ENCODE measurements around the gene NFYA. TPM values are rescaled to one million over a fixed set of nuclear protein-coding genes. Genes with fewer than 3 reads are reported as not detected.

Gene NFYA
- total and polyA plus RNA-seq, 2 of the 13 experiments (the other 11 are each of a cell fraction or from before 2014, with no cell fraction given), result 16.0 to 22.9 TPM

GRCh38 chr6:41072836-41073202 is at the start of gene NFYA (continued):
- no peak for TF ChIP-seq NR2F1 (CRISPR knock-in tag; IDR thresholded peaks at IDR 0.05)
- TF ChIP-seq SMARCC2 (IDR thresholded peaks at IDR 0.05), result no peak
- TF ChIP-seq, protein P1, sequence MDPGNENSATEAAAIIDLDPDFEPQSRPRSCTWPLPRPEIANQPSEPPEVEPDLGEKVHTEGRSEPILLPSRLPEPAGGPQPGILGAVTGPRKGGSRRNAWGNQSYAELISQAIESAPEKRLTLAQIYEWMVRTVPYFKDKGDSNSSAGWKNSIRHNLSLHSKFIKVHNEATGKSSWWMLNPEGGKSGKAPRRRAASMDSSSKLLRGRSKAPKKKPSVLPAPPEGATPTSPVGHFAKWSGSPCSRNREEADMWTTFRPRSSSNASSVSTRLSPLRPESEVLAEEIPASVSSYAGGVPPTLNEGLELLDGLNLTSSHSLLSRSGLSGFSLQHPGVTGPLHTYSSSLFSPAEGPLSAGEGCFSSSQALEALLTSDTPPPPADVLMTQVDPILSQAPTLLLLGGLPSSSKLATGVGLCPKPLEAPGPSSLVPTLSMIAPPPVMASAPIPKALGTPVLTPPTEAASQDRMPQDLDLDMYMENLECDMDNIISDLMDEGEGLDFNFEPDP (CRISPR knock-in tag; conservative IDR thresholded peaks at IDR 0.05), result no peak
- TF ChIP-seq SRSF1 (optimal IDR thresholded peaks at IDR 0.05; ENCODE audit: low read depth, low read length), result peak; percentile 6
- TF ChIP-seq ETV5 (CRISPR knock-in tag; IDR thresholded peaks at IDR 0.05; ENCODE audit: borderline replicate concordance), result no peak
- TF ChIP-seq NFKB2 (CRISPR knock-in tag; IDR thresholded peaks at IDR 0.05; ENCODE audit: borderline replicate concordance), result no peak
- TF ChIP-seq ZNF496 (CRISPR knock-in tag; IDR thresholded peaks at IDR 0.05; ENCODE audit: insufficient replicate concordance), result no peak
- TF ChIP-seq GPN1 (CRISPR knock-in tag; IDR thresholded peaks at IDR 0.05; ENCODE audit: borderline replicate concordance), result no peak
- no peak for TF ChIP-seq ZNF44 (CRISPR knock-in tag; IDR thresholded peaks at IDR 0.05)
- TF ChIP-seq LRRFIP1 (CRISPR knock-in tag; conservative IDR thresholded peaks at IDR 0.05), result no peak
- TF ChIP-seq, protein P2, sequence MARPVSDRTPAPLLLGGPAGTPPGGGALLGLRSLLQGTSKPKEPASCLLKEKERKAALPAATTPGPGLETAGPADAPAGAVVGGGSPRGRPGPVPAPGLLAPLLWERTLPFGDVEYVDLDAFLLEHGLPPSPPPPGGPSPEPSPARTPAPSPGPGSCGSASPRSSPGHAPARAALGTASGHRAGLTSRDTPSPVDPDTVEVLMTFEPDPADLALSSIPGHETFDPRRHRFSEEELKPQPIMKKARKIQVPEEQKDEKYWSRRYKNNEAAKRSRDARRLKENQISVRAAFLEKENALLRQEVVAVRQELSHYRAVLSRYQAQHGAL (CRISPR knock-in tag; IDR thresholded peaks at IDR 0.05; ENCODE audit: not compliant biosample characterization), result no peak
- peak; percentile 95 for TF ChIP-seq SP4 (CRISPR knock-in tag; IDR thresholded peaks at IDR 0.05)
- TF ChIP-seq HOXA5 (CRISPR knock-in tag; IDR thresholded peaks at IDR 0.05), result no peak
- TF ChIP-seq MED8 (CRISPR knock-in tag; IDR thresholded peaks at IDR 0.05; ENCODE audit: insufficient replicate concordance), result no peak
- peak; percentile 3; the same call in 1 of the 2 replicates for TF ChIP-seq ZNF747 (CRISPR knock-in tag; IDR thresholded peaks at IDR 0.05; ENCODE audit: borderline replicate concordance)
- TF ChIP-seq HMGA1 (CRISPR knock-in tag; conservative IDR thresholded peaks at IDR 0.05), result no peak
- no peak for TF ChIP-seq HDAC1 (CRISPR knock-in tag; IDR thresholded peaks at IDR 0.05)
- TF ChIP-seq RBM39 (IDR thresholded peaks at IDR 0.05; ENCODE audit: low read depth, low read length, poor library complexity, severe bottlenecking), result no peak
- 0 out of 2 replicates have a peak, but pooled peaks have one; percentile 86 for TF ChIP-seq ZNF337 (CRISPR knock-in tag; IDR thresholded peaks at IDR 0.05; ENCODE audit: borderline replicate concordance, low read depth)
- TF ChIP-seq ZNF510 (CRISPR knock-in tag; IDR thresholded peaks at IDR 0.05; ENCODE audit: low read depth), result no peak
- peak; percentile 6; the same call in 1 of the 2 replicates for TF ChIP-seq HOMEZ (CRISPR knock-in tag; IDR thresholded peaks at IDR 0.05; ENCODE audit: low read depth)
- peak; percentile 93 for TF ChIP-seq NFYB (CRISPR knock-in tag; IDR thresholded peaks at IDR 0.05)
- TF ChIP-seq, protein P3, sequence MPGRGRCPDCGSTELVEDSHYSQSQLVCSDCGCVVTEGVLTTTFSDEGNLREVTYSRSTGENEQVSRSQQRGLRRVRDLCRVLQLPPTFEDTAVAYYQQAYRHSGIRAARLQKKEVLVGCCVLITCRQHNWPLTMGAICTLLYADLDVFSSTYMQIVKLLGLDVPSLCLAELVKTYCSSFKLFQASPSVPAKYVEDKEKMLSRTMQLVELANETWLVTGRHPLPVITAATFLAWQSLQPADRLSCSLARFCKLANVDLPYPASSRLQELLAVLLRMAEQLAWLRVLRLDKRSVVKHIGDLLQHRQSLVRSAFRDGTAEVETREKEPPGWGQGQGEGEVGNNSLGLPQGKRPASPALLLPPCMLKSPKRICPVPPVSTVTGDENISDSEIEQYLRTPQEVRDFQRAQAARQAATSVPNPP (CRISPR knock-in tag; IDR thresholded peaks at IDR 0.05), result no peak
- TF ChIP-seq BHLHE40 (IDR thresholded peaks at IDR 0.05; ENCODE audit: low read length), result 0 out of 2 replicates have a peak, but pooled peaks have one; percentile 7
